C4-2B (cell line): ENCODE data around the gene LRMDA.

ENCODE experiments used
- ZFX ChIP-seq: fragments of 450-650 bp; IDR thresholded peaks from 2 replicates; pipeline ENCODE4 v1.6.1; 2017
- TF ChIP-seq, protein P1 (sequence below): fragments of 450-650 bp; conservative IDR thresholded peaks from 2 replicates; pipeline ENCODE4 v1.5.1; 2017; ENCODE audit warnings: mild to moderate bottlenecking

DNA sequence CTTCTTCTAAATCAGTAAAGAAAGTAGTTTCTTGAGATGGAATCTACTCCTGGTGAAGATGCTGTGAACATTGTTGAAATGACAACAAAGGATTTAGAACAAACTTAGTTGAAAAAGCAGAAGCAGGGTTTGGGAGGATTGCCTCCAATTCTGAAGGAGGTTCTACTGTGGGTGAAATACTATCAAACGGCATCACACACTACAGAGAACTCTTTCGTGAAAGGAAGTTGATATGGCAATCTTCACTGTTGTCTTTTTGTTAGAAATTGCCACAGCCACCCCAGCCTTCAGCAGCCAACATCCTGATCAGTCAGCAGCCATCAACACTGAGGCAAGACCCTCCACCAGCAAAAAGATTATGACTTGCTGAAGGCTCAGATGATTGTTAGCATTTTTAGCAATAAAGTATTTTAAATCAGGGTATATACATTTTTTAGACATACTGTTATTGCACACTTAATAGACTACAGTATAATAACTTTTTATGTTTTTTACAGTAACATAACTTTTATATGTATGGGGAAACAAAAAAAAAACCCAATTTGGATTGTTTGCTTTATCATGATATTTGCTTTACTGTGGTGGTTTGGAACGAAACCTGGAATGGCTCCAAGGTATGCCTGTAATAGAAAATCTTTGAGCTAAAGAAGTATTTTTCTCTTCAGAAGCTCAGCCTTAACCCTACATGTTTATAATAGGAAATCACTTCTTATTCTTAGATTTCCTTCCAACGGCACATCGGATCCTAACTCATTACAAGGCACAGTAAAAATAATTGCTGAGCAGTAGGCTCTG lies 257.3 kb downstream of the LRMDA start:
- TF ChIP-seq, protein P1, sequence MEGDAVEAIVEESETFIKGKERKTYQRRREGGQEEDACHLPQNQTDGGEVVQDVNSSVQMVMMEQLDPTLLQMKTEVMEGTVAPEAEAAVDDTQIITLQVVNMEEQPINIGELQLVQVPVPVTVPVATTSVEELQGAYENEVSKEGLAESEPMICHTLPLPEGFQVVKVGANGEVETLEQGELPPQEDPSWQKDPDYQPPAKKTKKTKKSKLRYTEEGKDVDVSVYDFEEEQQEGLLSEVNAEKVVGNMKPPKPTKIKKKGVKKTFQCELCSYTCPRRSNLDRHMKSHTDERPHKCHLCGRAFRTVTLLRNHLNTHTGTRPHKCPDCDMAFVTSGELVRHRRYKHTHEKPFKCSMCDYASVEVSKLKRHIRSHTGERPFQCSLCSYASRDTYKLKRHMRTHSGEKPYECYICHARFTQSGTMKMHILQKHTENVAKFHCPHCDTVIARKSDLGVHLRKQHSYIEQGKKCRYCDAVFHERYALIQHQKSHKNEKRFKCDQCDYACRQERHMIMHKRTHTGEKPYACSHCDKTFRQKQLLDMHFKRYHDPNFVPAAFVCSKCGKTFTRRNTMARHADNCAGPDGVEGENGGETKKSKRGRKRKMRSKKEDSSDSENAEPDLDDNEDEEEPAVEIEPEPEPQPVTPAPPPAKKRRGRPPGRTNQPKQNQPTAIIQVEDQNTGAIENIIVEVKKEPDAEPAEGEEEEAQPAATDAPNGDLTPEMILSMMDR: no peak
- no peak for TF ChIP-seq ZFX
